GM12892 (cell line): ENCODE data around the gene TNFSF9.

Source experiments
- POLR2A ChIP-seq: IDR thresholded peaks from 2 replicates; pipeline ENCODE4 v1.6.1; 2011; ENCODE audit warnings: low read depth, low read length, control low read depth
- POLR2AphosphoS5 ChIP-seq: IDR thresholded peaks from 2 replicates; pipeline ENCODE4 v1.6.1; 2011; ENCODE audit warnings: low read depth, low read length, control low read depth
- TAF1 ChIP-seq: IDR thresholded peaks from 2 replicates; pipeline ENCODE4 v1.6.1; 2011; ENCODE audit warnings: low read depth, mild to moderate bottlenecking, control low read depth, low read length, borderline replicate concordance

DNA sequence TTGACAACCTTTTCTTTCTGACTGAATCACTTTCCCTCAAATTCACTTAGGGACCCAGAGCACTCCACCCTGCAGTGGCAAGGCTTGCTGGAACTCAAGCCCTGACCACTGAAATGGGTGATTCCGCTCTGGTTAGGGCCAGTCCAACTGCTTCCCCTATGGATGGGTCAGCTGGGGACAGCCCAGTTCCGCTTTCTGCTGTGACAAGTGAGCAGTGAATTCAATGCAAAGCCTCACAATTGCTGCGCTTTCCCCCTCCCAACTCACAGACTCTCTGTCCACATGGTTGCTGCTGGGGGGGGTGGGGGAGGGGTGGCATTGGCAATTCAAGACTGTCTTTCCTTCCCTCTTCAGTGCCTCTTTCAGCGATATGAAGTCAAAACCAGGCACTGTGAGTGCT lies 41.4 kb downstream of the TNFSF9 start:
- TF ChIP-seq POLR2AphosphoS5: no peak
- TF ChIP-seq POLR2A: no peak
- no peak for TF ChIP-seq TAF1
